HG03103 (cell line): ENCODE results near the gene FADS6.
"Not testable (repeated sequence)": the region's sequence is repeated elsewhere in the genome, so short reads cannot be mapped to it uniquely, and the experiment has no call there.

Experiments used
- ATAC-seq: cut with Tn5 transposase; IDR thresholded peaks from one replicate; pipeline ENCODE4 v1.9.1; 2021; ENCODE audit warnings: low read depth; ENCODE audit not compliant: unreplicated experiment

FADS6 gene

DNA sequence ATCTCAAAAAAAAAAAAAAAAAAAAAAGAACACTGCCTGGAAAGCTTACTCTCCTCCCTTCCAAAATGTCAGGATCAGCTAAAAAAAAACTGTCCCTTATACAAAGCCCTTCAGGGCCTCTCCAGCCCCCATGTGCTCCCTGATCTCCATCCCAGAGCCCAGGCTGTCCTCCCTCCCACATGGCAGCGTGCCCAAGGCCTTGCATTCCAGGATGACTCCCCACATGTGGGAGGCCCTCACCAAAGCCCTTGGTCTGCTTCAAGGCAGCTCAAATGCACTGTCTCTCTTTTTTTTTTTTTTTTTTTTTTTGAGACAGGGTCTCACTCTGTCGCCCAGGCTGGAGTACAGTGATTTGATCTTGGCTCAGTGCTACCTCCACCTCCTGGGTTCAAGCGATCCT, 22.9 kb downstream of the FADS6 start:
- no peak for ATAC-seq

DNA sequence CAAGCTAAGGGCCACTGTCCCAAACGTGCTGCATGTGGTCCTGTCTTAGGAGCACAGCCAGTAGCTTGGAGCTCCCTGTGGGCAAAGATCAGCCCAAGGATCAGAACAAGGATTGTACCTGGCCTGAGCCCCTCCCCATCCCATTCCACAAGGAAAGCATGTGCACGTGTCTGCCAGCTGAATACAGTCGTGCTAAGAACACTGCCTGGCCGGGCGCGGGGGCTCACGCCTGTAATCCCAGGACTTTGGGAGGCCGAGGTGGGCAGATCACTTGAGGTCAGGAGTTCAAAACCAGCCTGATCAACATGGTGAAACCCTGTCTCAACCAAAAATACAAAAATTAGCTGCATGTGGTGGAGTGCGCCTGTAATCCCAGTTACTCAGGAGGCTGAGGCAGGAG, 23.4 kb downstream of the FADS6 start:
- not testable (repeated sequence) for ATAC-seq

DNA sequence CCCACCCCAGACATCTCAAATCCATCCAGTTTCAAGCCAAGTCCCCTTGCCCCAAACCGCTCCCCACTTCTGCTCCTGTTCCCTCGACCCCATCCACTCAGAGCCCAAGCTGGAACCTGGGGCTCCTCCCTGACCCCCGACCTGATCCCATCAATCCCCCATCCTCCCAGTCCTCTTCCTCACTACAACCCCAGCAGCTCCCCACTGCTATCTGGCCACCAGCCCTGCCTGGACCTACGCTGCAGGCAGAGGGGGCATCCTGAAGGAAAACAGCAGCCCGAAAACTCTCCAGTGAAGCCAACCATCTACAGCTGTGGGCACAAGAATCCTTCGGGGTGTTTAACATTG, 24.6 kb downstream of the FADS6 start:
- no peak for ATAC-seq

DNA sequence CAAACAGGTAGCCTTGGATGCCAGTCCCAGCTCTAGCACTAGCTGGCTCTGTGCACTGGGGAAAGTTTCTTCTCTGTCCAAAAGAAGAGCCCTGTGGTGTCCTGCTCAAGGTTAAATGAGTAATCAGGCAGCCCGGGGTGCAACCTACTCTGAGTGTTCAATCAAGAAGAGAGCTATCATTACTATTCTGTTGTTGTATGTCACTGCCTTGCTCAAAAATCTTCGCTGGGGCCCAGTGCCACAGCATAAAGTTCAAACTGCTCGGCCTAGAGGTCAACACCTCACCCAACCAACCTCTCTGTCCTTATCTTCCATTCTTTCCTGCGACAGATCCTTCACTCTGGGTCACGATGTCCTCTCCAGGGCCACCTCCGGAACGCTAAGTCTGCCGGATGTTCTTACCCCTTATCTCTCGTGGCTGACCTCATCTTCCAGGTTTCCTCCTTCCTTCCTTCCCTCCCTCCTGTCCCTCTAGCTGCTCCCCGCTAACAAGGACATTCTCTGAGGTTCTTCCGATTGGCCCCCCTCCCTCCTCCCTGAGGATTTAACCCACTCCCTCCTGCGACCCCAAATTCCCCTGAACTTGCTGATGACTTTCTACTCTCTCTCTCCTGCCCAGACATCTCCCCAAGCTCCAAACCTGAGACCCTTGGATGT, 25.1 kb downstream of the FADS6 start:
- ATAC-seq, result no peak

DNA sequence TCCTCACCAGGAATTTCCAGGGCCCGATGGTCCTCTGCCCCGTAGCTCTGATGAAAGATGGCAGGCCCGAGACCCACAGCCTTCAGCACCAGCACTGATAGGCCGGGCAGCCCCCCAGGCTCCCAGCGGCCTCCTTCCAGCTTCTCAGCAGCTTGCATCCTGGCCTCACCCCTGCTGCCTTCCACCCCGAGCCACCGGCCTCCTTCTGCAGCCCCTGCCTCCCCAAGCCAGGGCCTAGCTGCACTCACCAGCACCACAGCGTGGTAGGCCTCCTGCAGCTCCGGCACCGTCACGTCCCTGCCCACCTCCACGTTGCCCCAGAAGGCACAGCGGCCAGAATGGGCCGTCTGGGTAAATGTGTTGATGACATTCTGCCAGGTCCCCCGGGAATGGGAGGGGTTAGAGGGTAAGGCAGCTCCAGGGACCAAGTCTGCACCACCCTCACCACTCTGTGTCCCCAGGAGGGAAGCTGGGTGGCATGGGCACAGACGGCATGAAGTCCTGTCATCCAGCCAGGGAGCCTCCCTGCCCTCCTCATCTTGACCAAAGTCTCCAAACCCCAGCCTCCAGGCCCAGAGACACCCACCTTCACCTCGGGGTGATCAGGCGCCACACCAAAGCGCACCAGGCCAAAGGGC, 27.1 kb downstream of the FADS6 start:
- ATAC-seq, result no peak

DNA sequence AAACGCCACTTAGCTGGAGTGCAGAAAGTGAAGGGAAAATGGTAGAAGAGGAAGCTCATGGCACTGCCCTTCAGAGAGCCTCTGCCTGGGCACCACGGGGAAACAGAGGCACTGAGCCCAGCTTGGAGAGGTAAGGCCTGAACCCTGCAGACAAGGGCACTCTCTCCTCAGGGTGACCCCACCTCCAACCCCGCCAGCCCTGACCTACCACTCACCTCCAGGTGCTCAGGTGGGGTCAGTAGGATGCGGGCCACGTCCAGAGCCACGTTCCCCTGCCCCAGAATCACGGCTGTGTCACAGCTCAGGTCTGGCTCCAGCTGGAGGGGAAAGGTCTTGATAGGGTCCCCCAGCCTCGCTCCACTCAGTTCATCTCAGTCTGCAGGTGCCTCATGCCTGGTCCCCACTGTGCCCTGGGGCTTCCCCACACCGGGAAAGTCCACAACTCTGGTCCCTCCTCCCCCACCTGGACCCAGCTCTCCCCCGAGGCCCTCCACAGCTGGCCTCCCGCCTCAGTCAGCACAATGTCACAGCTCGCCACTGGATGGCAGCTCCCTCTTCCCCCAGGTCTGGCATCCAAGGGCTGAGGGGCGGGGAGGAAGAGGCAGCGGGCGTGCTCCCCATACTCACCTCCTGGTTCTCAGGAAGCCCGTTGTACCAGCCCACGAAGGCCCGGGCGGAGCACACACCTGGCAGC, 27.8 kb downstream of the FADS6 start:
- ATAC-seq, result no peak

DNA sequence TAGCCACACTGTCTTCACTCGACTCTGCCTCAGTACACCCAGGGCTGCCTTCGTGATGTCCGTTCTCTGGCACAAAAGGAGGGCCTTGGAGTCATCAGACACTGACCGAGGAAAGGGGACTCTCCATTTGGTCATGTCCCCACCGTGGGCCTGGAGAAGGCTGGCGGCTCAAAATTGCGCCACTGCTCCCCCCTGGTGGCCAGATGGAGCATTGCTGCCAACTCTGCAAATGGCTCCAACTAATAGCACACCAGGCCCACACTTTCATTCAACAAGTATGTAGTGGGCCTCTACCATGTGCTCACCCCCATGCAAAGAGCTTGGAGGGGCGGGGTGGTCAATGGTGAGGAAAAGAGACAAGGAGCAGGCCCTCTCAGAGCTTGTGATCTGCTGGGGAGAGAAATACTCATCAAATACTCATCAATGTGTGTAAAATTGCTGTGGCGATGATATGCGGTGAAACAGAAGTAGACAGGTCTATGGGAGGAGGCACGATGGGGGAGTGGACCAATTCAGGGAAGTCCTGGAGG, 28.5 kb downstream of the FADS6 start:
- no peak for ATAC-seq

DNA sequence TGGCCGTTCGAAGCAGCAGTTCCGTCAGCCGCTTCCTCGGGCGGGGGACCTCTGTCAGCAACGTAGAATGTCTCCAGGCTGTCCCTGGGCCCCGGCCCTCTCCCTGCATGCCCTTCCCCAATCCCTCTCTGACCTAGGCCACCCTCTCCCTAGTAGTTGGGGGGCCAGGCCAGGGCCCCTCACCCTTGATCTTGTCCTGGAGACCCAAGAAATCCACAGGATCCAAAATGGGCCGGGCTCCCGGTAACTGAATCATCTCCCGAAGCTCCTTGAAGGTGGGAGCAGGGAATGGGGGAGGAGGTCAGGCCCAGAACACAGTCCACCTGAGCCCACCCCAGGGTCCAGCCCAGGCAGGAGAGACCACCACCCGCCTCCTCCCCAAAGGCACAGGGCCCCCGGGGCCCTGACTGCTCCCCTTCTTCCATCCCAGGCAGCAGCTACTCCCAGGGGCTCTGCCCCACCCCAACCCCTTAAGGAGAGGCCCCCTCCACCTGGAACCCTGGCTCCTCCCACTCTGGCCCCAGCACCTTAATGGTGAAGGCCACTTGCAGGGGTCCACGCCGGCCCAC, 29.1 kb downstream of the FADS6 start:
- no peak for ATAC-seq

DNA sequence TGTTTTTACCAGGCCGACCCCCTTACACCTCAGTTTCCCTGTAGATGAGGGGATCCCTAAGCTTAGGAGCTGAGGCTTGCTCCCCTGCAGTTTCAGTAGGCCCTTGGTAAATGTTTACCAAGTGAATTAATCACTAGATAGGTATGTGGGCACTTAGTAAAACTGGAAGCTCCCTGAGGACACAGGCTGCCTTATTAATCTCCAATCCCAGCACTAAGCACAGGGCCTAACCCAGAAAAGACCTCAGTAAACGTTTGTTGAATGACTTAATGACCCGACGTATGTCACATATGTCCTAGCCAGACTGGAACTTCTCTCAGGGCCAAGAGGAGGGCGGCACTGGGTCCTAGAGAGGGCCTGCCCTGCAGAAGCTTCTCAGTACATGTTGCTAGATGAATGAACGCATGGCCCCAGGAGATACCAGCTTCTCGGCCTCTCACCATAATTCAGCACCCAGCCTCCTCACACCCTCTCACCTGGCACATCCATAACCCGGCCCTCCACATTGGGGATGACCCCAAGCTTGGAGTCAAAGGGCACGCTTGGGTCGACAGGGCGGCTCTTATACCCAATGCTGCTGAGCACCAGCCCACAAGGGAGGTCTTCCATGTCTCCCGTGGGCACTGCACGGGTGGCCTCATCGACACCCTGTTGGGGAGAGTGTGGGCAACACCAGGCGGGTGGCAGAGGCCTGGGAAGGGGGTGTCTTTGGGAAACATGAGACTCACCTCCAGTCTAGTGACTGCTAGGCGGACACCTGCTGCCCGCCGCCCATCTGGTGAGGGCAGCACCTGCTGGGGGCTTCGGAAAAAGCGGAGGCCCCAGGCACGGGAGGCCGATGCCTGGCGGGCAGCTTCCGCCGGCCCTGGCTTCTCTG, 29.8 kb downstream of the FADS6 start:
- no peak for ATAC-seq

DNA sequence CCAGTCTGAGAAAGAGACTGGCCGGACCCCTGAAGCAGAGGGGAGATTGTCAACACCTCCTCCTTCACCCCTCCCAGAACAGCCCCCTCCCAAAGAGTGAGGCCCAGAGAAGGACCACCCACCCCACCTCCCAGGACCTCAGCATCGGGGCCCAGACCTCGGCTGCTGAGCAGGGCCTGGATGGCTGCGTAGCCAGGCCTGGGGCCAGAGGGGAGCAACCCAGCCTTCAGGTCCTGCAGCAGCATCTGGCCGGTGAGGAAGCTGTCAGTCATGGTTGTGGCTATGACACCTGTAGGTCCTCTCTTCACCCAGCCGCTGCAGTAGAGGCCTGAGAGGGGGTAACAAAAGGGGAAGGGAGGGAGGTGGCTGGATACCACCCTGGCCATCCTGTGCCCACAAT, 30.5 kb downstream of the FADS6 start:
- ATAC-seq, result no peak

DNA sequence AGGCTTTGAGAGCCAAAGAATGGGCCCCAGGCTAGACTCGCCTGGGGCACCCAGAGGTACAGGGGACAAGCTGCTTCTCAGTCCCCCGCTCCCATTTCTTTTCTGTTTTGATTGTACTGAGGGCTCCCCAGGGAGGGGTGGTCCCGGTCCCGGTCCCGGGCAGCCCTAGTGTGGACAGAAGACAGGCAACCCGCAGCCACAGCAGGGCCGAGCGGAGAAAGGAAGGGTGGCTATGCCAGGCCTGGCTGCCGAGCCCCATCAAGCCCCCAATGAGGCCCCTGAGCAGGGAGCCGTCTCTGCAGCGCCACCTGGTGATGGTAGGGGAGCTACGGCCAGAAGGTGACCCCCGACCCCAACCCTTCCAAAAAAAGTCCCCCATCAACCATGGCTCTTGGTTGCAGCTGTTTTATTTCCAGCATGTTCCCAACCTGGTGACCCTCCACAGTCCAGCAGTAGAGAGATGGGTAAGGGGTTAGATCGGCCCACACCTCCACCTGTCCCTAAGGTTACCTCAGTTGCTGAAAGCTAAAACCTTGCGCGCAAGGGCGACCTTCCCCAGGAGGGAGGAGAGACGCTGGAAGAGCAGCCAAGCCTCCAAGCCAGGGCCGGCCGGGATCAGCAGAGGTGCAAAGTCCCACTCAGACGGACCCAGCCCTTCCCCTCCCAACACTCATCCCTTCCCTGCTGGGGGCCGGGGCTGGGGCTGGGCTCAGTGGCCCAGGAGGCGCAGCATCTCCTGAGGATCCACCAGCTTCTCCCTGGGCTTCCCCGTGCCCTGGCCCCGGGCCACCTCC, 31.1 kb downstream of the FADS6 start:
- ATAC-seq, result no peak

DNA sequence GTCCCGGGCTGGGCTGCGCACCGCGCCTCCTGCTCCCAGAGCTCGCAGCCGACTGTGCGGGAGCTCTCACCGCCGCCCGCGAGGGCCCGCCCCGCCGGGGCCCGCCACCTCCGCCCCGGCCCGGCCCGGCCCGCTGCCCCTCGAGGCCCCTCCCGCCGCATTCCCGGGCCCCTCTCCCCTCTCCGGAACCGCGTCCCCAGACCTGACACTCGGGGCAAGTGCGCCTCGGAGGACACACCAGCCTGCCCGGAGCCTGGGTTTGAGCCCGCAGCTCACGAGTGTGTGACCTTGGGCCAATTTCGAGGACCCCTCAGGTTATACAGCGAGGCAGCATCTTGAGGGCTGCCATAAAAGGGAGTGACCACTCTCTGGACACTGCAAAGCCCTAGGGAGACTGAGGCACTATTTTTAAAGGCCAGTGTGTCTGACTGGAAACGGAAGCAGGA, 31.7 kb downstream of the FADS6 start:
- no peak for ATAC-seq

DNA sequence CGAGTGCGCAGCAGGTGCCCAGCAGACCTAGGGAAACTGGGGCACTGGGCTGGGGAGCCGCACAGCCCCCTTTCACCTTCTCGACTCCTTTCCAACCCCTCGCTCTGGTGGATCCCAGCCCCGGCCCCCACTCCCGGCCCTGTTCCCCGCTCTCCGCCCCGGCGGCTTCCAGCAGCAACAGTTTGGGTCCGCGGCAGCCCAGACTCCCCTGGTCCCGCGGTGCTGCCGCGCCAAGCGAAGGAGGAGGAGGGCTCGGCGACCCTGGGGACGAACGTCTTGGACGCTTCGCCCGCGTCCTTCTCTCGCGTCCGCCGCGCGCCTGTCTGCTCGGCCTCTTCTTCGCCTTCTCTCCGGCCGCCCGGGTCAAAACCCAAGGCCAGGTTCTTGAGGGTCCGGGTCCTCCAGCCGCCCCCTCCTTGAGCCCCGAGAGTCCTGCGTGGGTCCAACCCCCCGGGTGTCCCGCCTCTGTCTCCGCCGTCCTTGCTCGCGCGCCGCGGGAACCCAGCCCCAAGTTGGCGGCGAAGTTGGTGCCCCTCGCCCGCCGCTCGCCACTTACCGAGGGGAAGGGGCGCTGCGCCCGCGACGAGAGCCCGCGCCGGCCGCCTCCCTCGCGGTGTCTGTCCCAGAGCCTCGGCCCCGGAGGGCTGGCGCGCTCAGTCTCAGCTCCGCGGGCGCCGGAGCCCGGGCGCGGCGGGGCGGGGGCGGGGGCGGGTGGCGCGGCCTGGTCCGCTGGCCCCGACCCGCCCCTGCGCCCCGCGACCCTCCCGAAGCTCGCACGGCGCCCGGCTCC, 32.4 kb downstream of the FADS6 start:
- no peak for ATAC-seq

DNA sequence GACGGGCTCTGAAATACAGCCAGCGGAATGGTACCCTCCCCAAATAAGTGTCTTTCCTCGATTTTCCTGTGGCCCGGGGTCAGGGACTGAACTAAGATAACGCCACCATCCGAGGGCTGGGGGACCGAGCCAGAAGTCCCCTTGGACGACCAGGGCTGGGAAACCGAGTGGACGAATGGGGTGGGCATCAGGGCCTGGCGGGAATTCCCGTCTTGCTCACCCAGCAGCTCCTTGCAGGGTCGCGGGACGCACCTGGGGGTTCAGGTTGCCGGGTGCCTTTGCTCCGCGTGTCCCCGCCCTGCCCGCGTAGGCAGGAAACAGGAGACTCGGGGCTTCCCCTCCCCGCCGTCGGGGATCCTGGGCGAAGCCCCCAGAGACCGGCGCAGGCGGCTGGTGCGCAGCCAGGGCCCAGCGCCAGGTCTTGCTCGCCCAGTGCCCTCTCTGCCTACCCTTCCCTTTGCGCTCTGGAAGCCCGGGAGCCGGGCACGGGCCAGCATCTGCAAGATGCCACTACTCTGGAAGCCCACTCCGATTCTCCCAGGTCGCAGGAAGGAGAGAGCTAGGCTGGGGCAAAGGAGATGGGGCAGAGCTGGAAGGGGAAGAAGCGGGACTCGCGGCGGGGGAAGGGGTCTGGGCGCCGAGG, 33.1 kb downstream of the FADS6 start:
- ATAC-seq, result no peak

DNA sequence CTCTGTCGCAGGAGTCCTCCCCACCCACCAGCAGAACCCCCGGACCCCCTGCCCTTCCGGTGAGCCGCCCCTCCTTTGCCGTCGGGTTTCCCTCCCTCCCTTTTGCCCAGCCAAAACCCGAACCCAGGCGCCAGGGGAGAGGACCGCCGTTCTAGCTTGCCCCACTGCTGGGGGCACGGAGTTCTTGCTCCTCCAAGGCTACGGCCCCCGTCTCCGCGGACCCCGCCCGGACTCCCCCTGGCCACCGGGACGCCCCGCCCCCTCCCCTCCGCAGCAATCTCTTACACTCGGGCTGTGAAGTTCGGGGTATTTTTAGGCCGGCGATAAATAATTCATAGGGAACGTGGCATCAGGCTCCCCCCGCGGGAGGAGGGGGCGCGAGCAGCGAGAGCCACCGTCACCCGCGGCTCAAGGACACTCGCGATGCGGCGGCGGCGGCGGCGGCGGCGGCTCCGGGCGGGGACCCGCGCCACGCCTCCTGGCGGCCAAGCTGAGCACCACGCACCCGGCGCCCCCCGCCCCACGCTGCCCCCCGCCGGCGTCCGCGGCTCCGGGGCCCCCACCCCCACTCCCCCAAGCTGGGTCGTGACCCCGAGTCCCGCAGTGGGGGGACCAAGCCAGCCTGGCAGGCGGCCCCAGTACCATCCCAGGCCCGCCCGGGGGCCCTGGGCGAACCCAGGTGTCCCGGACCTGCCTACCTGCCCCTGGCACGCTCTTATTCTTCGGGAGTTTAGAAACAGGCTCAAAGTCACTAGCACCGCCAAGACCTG, 33.8 kb downstream of the FADS6 start, which contains the start of gene GRIN2C:
Gene GRIN2C (minus strand): TSS at position 427 of the 770 bp plus-strand sequence. CDS start 4,793 bp downstream, outside the sequence.
- no peak for ATAC-seq

DNA sequence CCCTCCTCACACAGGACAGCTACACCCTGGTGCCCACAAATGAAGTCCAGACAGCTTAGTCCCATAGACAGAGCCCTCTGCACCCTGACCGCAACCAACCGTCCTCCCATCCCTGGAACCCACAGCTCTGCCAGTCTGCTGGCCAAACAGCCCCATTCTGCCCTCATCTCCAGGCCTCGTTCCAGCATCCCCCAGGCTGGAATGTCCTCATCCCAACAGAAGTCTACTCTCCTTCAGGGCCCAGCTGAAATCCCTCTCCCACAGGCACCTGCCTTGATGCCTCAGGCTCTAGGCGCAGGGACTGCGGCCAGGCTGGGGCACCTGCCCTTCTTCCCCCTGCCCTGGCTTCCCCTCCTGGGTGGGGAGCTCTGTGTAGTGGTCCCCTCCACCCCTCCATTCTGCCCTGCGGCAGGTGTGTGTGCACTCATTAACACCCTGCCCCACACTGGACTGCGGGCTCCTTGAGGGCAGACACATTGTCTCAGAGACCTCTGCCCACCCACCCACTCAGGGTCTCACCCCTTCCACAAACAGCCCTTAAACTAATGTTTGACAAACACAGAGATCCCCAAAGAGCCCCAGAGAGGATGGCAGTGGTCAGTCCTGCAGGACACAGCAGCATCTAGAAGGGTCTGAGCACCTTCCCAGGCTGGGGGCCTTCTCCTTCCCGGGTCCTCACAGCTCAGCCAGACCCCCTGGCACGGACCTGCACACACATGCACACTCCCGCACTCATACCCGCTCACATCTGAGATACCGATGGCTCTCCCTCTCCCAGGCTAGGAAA, 34.6 kb downstream of the FADS6 start:
- no peak for ATAC-seq

DNA sequence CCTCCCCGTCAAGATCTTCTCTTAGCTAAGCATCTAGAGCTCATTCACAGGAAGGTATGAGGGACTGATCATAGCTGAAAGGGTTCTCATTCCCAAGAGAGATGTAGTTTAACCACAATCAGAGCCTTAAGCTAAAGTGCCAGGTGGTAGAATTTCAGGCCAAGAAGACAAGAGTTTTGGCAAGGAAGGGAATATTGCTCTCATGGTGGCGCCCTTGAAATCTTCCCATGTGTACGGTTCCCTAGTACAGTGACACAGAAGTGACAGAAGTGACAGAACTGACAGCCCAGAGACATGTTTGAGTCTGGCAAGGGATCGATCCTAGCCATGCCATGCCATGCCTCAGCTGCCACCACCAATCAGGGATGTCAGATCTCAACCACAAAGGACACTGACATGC, 36.2 kb downstream of the FADS6 start:
- no peak for ATAC-seq
